WI38 (cell line): ENCODE data around the gene PAK2.

Experiments
- H3K4me3 ChIP-seq: 2 replicates; pipeline ENCODE4 v1.5.1; 2011; ENCODE audit warnings: low read depth, mild to moderate bottlenecking, control low read depth, low read length
- TF ChIP-seq, protein P1 (sequence below): IDR thresholded peaks from 2 replicates; pipeline ENCODE4 v1.5.1; 2012; ENCODE audit warnings: low read depth, mild to moderate bottlenecking, control low read depth, low read length

The PAK2 gene

GRCh38 chr3:196756732-196757131 is 17.1 kb downstream of the PAK2 start:
- H3K4me3 ChIP-seq, result no peak overlapping the region
- TF ChIP-seq, protein P1, sequence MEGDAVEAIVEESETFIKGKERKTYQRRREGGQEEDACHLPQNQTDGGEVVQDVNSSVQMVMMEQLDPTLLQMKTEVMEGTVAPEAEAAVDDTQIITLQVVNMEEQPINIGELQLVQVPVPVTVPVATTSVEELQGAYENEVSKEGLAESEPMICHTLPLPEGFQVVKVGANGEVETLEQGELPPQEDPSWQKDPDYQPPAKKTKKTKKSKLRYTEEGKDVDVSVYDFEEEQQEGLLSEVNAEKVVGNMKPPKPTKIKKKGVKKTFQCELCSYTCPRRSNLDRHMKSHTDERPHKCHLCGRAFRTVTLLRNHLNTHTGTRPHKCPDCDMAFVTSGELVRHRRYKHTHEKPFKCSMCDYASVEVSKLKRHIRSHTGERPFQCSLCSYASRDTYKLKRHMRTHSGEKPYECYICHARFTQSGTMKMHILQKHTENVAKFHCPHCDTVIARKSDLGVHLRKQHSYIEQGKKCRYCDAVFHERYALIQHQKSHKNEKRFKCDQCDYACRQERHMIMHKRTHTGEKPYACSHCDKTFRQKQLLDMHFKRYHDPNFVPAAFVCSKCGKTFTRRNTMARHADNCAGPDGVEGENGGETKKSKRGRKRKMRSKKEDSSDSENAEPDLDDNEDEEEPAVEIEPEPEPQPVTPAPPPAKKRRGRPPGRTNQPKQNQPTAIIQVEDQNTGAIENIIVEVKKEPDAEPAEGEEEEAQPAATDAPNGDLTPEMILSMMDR, result no peak

DNA sequence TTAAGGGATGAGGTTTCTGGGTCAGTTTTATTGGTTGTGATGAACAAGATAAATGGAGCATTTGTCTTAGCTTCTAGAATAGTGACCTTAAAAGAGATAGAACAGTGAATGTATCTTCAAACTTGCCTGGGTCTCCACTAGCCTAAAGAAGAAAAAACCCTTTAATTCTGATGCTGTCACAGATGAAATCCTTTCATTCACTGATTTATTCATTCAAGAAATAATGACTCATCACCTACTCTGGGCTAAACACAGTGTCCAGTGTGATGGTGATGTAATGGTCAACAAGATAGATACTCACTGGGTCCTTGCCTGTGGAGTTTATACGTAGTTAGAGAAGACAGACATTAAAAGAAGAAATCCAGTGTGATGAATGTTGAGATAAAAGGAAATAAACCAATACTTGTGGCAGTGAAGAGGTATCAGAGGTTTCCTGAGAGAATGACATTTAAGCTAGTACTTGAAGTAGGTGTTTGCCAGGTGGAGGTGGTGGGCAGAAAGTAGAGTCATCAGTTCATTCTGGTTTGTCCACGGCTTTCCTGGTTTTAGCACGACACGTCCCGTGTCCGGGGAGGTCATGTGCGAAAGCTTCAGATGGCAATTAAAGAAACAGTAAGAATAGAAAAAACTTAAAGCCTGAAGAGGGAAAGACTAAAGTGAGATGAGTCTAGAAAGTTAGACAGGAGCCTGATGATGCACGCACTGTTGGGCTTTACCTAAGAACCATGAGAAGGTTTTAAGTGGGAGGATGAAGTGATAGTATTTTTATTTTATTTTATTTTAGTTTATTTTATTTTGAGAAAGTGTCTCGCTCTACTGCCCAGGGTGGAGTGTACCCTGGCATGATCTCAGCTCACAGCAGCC is 18.5 kb downstream of the PAK2 start:
- no peak overlapping the region for H3K4me3 ChIP-seq
- TF ChIP-seq, protein P1, result no peak

- no peak overlapping the region for H3K4me3 ChIP-seq
- TF ChIP-seq, protein P1, result no peak
Measured at GRCh38 chr3:196763179-196763578, 23.5 kb downstream of the PAK2 start.

DNA sequence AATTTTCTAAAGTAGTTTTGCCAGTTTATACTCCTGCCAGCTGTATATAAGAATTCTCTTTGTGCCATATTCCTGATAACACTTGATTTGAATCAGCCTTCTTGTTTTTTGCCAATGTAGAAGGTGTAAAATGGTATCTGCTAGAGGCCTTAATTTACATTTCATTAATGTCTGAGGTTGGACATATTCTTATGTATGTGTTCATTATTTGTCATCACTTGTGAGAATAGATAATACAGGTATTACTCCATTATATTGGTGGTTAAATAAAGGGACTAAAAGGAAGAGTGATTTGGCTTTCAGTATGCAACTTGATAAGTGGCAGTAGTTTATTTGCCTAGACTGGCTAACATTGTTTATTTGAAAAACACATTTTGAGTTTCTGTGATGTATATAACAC is 25.8 kb downstream of the PAK2 start:
- TF ChIP-seq, protein P1, result no peak
- no peak overlapping the region for H3K4me3 ChIP-seq

- no peak overlapping the region for H3K4me3 ChIP-seq
- TF ChIP-seq, protein P1, result no peak
Measured at GRCh38 chr3:196771067-196771466, 31.4 kb downstream of the PAK2 start.

GRCh38 chr3:196772102-196772501 is 32.4 kb downstream of the PAK2 start:
- H3K4me3 ChIP-seq, result no peak overlapping the region
- TF ChIP-seq, protein P1, result no peak

- TF ChIP-seq, protein P1, result no peak
- no peak overlapping the region for H3K4me3 ChIP-seq
Measured at GRCh38 chr3:196772897-196773296, 33.2 kb downstream of the PAK2 start.
